HL-60/S4 treated with phorbol 12-myristate 13-acetate at 8.2 ng/mL for 4 days and 3 days (cell line): ENCODE results near the gene C19orf73.
"Not testable (repeated sequence)": the region's sequence is repeated elsewhere in the genome, so short reads cannot be mapped to it uniquely, and the experiment has no call there.

Experiments
- in situ Hi-C: fragments of 300-500 bp; cut with MboI; formaldehyde crosslinking; loops from 2 replicates; pipeline ENCODE4 v1.15.0; 2022; ENCODE audit warnings: low sequenced_read_pairs

C19orf73 gene

DNA sequence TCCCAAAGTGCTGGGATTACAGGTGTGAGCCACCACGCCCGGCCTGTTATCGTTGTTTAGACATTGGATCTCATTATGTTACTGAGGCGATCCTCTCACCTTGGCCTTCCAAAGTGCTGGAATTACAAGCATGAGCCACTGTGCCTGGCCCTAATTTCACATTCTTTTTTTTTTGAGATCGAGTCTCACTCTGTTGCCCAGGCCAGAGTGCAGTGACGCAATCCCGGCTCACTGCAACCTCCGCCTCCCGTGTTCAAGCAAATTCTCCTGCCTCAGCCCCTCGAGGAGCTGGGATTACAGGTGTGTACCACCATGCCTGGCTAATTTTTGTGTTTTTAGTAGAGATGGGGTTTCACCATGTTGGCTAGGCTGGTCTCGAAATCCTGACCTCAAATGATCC lies 4.3 kb upstream of the C19orf73 start:
- in situ Hi-C loops: not testable (repeated sequence)

DNA sequence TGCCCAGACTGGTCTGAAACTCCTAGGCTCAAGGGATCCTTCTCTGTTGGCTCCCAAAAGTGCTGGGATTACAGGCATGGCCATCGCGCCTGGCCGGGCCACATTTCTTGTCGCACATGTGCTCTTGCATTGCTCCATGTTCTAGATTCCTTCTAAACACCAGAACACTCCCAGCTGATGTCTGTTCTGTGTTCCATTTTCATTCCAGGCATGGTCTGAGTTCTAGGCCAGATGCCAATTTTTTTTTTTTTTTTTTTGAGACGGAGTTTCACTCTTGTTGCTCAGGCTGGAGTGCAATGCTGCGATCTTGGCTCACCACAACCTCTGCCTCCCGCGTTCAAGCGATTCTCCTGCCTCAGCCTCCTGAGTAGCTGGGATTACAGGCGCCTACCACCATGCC lies 2.9 kb upstream of the C19orf73 start:
- in situ Hi-C loops: not testable (repeated sequence)

DNA sequence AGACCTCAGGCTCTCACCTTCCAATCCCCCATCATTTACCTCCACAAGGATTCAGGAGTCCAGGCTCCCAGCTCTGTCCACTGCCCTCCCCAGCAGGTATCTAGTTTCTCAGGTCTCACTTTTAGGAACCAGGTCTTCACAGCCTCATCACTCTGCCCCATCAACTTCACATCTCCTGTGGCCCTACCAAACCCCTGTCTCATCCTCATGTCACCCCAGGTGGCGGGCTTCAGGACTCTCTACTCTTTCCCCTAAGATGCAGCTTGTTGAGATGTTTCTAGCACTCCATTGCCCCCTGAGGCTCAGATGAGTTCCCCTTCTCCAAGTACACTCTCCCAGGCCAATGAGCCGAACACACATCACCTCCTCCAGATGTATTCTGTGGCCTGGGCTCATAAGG lies 1.9 kb upstream of the C19orf73 start:
- in situ Hi-C loops: no loop called here

DNA sequence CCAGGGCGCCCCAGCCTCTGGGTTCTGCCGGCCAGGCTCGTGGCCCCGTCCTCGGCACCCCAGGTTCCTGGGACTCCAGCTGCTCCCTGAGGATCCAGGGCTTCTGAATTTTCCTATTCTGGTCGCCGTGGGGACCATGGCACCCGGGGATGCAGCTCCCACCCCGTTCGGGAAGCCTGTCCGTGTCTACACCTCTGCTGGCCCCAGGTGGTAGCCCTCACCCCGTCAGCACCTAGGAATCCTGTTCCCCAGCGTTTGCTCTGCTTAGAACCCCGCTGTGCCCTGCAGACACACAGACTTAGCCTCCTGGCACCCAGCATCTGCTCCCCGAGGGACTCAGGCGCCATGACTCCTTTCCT lies 1.4 kb upstream of the C19orf73 start:
- in situ Hi-C loops: no loop called here

DNA sequence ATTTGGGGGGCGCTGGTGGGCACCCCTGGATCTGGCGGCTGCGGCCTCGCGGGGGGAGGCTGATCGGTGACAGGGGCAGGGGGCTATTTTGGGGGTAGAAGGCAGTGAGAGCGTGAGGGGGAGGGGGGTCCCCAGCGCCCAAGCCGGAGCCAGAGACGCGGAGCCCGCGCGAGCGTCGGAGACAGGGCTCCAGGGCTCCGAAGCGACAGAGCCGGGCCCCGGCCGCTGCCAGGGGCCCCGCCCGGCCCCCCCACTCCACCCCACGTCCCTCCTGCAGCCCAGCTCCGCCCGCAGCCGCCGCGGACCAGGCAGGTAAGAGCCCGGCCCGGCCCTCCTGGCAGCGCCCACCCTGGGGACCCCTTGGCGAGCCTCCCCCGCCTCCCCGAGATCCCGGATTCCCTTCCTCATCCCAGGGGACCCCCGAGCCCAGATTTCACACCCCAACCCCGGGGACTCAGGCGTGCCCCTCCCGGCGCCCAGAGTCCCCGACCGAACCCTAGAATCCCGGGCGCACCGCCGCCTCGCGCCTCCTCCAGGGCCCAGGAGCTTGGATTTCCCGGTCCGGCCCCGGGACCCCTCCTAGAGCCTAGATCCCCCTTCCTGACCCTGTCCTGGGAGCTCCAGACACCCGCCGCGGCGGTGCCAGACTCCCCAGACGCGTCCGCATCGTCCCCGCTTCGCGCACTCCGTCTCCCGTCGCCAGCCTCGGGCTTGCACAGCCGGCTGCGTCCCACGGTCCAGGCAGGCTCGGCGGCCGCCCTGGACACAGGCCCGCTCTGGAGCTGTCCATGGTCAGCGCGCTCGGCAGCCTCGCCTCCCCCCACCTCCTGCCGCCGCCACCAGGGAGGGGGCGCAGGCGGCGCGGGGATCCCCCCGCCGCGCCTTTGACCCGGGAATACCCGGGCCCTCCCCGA lies 725 bp upstream of the C19orf73 start, which contains the start of gene PPFIA3:
PPFIA3 (plus strand) TSS at position 134 of the 914 bp plus-strand sequence. CDS start 8,330 bp downstream, outside the sequence.
- in situ Hi-C loops: no loop called here

DNA sequence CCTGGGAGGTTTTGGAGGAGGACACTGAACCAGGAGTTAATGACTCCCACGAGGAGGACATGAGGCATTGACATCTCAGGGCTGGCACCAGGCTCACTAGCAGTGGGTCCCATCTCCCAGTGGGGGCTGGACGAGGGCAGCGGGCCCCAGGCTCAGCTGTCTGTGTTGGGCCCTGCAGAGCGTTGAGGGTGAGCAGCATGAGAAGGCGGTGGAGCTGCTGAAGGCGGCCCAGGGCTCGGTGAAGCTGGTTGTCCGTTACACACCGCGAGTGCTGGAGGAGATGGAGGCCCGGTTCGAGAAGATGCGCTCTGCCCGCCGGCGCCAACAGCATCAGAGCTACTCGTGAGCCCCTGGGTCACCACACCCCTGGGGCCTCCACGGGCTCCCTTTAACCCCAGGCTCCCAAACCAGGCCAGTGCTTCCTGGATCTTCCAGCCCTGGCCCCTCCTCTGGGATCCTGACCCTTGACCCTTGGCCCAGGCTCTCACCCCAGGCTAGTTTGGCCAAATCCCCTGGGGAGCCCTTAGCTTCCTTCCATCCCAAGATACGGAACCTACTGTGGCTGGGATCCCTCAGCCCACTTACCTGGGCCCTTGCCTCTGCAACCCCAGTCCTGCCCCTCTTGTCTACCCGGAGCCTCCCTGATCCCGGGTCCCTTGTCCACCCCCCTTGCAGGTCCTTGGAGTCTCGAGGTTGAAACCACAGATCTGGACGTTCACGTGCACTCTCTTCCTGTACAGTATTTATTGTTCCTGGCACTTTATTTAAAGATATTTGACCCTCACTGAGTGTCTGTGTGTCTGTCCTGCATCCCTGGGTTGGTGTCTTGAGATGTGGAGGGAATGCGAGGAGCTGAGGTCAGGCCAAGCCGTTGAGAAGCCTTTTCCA lies 1.0 kb downstream of the C19orf73 start:
- in situ Hi-C loops: no loop called here

DNA sequence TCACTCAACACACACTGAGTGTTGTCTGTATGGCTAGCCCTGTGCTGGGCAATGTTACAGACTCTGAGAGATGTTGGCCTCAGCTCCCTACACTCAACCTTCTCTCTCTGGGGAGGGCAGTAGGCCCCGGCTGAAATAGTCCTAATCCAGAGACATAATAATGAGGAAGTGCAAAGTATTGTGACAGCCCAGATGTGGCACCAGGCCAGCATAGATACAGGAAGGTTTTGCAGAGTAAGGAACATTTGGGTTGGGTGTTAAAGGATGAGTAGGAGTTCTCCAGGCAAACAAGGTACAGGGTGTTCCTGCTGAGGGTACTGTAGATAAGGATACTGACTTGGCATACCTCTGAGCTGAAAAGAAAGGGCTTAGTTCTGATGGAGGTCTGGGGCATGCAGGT lies 2.4 kb downstream of the C19orf73 start:
- in situ Hi-C loops: no loop called here

DNA sequence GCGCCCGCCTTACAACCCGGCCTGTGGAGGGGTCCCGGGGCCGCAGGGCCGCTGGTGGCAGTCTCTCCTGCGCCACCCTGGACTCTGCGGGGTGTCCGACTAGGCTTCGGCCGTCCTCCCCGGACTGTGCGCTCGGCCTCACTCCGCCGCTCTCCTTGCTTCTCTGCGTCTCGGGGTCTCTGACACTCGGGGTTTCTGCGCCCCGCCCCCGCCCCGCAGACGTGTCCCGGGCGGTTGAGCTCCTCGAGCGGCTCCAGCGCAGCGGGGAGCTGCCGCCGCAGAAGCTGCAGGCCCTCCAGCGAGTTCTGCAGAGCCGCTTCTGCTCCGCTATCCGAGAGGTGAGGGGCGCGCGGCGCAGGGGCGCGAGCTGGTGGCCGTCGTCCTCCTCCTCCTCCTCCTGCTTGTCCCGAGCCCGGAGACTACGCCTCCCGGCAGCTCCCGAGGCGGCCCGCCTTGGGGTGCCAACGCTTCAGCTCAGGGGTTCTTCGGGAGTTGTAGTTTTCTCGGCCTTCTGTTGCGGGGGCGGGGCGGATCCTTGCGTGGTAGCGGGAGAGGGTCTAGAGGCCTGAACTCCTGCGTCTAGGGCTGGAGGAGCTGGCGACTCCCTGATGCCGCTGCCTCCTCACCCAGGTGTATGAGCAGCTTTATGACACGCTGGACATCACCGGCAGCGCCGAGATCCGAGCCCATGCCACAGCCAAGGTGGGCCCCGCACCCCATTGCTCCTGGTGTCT lies 4.1 kb downstream of the C19orf73 start:
- in situ Hi-C loops: no loop called here

DNA sequence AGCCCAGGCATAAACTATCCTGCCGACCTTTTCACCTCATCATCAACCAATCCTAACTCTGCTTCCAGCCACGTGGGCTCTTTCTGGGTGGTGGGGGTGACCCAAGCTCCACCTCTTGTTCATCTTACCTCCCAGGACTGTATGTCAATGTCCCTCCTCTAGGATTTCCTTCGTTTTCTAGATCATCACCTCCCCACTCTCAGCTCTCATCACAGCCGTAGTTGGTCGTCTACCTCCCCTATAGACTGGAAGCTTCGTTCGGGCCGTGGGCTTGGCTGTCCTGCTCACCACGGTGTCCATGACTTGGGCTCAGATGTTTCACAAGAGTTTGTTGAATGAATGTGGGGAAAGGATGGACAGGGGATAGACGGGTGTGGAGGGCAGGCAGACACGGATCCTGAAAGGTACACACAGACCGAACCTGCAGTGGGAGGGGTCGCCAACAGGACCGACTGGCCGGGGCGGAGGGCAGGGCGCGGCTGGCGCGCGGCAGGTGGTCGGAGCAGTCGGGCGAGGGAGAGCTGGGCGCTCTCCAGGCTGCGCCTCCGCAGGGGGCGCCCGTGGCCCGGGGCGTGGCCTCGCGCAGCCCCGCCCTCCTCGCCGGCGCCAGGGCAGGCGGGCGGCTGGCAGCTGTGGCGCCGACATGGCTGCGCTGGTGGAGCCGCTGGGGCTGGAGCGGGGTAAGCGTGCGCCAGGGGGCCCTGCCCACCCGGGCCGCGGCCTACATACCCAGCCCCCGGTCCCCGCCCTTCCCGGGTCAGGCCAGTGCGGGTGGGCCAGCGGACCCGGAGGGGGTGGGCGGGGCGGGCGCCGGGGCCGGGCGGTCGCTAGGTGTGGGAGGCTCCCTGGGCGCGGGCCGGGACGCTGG lies 4.9 kb downstream of the C19orf73 start, which contains the start of gene LIN7B:
LIN7B (plus strand) TSS at position 609 of the 868 bp plus-strand sequence; CDS start at position 644, 35 bp downstream.
- in situ Hi-C loops: no loop called here

DNA sequence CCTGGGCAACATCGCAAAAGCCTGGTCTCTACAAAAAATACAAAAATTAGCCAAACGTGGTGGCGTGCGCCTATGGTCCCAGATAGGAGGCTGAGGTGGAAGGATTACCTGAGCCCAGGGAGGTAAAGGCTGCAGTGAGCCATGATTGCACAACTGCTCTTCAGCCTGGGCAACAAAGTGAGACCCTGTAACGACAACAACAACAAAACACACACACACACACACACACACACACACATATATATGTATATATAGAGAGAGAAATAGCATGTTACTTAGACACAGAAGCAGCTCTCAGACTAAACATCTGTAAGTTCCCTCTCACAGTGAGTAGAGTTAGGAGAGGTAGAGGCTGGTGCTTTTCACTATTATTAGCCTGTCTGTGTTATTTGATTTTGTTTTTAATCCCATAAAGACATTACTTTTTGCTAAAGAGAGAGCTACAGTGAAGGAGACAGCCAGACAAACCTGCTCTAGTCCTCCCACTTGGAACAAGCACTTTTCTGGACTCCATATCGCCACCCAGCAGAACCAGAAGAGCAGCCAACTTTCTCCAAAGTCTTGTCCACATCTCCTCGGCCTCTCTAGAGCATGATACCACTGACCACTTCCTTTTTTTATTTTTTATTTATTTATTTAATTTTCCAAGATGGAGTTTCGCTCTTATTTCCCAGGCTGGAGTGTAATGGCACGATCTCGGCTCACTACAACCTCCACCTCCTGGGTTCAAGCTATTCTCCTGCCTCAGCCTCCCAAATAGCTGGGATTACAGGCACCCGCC lies 7.5 kb downstream of the C19orf73 start:
- in situ Hi-C loops: no loop called here

DNA sequence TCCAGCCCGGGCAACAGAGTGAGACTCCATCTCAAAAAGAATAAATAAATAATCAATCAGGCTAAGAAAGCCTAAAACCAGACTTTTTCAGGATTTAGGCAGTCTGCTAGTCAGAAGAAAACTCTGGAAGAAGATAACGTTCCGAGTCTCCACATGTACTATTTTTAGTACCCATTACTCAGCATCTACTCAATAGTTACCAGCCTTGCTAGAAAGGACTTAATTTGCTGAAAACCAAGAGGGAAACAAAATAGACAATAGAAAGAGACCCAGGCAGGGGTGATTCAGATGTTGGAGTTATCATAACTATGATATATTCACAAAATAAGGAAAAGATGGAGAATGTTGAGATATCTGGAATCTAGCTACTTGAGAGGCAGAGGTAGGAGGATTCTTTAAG lies 8.4 kb downstream of the C19orf73 start:
- in situ Hi-C loops: no loop called here

DNA sequence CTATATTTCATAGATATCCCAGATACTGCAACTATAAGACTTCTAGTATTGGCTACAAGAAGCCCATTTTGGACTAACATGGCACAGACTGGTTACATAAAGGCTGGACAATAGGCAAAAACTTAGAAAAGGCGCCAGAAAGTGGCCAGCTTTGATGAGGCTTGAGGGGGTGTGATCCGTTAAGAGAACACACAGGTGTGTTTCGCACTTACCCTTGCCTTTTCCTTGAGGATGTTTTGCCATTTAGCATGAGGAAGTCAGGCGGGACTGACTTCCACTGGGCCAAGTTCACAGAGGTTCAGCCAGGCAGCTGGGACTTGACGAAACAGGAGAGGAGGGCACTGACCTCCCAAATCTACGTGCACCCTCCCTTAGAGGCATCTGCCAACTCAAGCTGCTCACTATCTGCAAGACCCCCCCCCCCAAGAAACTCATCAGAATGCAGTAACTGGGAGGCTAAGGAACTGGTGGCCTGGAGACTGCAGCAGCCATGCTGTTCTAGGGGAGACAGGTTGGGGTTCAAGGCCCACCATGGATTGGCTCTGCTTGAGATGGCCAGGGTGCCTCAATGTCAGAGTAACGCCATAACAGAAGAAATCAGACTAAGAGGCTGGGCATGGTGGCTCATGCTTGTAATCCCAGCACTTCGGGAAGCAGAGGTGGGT lies 9.2 kb downstream of the C19orf73 start:
- in situ Hi-C loops: no loop called here

DNA sequence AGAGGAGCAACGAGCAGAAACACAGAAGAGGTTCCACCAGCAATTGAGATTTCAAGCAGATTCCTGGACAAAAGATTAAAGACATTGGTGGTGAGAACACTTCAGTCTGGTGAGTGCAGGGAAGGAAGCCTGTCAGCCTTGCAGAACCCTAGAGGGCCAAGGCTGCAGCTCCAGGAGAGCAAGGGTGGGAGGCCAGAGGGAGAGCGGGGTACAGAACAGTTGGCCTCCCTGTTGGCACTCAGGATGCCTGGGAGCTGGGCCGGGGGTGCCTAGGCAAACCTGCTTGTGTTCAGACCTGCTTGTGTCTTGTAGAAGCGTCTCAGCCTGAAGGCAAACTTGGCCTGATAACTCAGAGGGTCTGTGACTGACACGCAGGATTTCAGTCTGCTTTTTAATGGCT lies 9.9 kb downstream of the C19orf73 start:
- in situ Hi-C loops: no loop called here

DNA sequence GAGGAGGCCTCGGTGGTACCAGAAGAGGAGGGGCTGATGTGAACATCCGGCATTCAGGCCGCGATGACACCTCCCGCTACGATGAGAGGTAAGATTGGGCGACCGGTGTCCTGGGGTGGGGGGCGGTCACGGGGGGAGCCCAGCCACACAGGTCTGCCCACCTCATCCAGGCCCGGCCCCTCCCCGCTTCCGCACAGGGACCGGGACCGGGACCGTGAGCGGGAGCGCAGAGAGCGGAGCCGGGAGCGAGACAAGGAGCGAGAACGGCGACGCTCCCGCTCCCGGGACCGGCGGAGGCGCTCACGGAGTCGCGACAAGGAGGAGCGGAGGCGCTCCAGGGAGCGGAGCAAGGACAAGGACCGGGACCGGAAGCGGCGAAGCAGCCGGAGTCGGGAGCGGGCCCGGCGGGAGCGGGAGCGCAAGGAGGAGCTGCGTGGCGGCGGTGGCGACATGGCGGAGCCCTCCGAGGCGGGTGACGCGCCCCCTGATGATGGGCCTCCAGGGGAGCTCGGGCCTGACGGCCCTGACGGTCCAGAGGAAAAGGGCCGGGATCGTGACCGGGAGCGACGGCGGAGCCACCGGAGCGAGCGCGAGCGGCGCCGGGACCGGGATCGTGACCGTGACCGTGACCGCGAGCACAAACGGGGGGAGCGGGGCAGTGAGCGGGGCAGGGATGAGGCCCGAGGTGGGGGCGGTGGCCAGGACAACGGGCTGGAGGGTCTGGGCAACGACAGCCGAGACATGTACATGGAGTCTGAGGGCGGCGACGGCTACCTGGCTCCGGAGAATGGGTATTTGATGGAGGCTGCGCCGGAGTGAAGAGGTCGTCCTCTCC lies 11.1 kb downstream of the C19orf73 start:
- in situ Hi-C loops: no loop called here

DNA sequence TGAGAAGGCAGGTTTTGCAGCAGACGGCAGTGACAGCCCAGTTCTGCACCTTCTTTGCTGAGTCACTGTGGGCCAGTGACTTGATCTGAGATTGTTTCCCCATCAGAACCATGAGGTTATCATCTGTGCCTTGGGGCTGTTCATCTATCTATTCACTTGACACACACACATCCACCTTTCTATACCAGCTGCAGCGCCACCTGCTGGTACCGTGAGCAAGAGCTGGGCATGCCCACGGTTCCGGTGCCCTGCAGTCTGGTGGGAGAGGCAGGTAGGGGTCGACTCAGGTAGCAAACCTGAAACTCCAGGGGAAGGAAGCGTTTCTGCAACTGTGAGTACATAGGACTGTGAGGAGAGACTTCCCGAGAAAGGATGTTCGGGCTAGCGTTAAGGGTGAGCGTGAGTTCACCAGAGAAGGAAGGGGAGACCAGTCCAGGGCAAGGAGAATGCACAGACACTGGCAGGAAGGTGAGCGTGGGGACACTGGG lies 12.3 kb downstream of the C19orf73 start:
- in situ Hi-C loops: no loop called here

DNA sequence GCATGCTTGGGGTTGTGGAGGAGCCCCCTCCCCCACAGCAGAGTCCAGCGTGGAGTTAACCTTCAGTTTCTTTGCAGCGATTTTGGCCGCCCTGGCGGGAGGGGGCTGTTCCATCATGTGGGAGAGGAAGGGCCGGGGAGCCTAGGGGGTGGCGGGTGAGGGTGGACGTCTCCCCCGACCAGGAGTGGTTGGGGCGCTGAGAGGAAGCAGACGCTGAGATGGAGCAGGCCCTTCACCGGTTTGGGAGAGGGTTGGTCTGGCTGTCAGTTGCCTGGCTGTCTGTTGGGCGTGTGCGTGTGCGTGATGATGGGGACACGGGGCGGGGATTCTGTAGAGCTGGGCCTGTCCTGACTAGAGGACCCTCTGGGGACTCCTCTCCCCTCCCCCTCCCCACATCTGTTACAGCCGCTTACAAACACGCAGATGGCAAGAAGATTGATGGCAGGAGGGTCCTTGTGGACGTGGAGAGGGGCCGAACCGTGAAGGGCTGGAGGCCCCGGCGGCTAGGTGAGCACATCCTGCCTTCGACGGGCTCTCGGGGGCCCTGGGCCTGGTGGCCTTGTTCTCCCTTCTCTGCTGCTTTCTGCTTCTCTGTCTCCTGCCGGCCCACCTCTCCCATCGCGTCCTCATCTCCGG lies 14.6 kb downstream of the C19orf73 start:
- in situ Hi-C loops: no loop called here
